ENCODE measurements around the gene IPP.
"Not testable (repeated sequence)": the region's sequence is repeated elsewhere in the genome, so short reads cannot be mapped to it uniquely, and the experiment has no call there.

DNA sequence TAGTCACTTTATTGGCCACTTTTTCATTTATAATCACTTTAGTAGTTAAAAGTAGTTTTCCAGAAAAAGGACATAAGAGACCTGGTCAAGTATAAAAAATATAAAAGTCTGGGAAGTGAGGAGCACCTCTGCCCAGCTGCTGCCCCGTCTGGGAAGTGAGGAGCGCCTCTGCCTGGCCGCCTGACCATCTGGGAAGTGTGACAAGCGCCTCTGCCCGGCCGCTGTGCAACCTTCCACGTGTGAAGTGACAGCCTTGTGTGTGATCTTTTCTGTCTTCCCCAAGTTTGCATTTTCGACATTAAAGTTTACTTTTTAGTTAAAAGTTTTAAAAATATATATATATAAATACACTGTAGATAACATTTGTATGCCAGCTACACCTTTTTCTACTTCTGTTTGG is 56.6 kb downstream of the IPP start:
- TF ChIP-seq POLR2A (IDR thresholded peaks at IDR 0.05) = not testable (repeated sequence)
- TF ChIP-seq, protein P1, sequence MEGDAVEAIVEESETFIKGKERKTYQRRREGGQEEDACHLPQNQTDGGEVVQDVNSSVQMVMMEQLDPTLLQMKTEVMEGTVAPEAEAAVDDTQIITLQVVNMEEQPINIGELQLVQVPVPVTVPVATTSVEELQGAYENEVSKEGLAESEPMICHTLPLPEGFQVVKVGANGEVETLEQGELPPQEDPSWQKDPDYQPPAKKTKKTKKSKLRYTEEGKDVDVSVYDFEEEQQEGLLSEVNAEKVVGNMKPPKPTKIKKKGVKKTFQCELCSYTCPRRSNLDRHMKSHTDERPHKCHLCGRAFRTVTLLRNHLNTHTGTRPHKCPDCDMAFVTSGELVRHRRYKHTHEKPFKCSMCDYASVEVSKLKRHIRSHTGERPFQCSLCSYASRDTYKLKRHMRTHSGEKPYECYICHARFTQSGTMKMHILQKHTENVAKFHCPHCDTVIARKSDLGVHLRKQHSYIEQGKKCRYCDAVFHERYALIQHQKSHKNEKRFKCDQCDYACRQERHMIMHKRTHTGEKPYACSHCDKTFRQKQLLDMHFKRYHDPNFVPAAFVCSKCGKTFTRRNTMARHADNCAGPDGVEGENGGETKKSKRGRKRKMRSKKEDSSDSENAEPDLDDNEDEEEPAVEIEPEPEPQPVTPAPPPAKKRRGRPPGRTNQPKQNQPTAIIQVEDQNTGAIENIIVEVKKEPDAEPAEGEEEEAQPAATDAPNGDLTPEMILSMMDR (IDR thresholded peaks at IDR 0.05) = not testable (repeated sequence)
